A204.1 (cell line): ENCODE measurements around the gene SLC6A15.

ENCODE experiments used
- FAIRE-seq: peaks from 2 replicates; lab custom pipeline; 2012; peaks lifted over from hg19 to GRCh38; lab: Jason Lieb, UNC

SLC6A15 gene

DNA sequence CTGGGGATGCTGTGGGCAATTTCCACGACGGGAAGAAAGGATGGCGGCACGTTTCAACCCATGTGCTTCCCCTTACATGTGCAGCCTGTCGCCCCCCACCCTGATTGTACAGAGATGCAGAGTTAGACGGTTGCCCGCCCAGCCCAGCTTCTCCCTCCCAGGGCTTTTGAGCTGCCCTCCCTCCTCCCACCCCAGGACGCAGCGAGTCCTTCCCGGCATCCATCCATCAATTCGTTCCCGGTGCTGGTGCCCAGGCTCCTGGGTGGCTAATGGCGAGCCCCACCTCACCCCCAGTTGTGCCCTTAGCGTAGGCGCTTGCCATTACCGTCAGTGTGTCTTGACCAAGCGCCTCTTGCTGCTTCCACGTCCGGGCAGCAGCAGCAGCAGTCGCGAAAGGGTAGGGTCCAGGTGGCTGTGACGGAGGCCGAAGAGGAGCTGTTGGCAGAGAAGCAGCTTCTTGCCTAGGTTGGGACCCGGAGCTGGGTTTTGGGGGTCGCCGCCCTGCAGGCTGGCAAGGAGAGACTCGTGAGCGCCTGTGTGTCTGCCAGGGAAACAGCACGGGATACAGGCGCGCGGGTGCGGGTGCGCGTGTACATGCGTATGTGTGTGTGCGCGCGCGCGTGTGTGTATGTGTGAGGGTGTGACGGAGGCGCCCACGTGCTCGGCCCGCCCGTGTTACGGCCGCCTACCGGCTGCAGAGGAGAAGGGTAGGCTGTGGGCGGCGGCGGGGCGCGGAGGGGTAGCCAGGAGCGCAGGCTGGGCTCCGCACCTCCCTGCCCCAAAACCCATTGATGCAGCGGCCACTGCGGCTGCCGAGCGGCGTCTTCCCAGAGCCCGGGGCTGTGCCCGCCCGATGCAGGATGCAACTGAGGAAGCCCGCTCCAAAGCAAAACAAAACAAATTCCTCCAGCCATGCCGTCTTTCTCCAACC is at the start of gene SLC6A15:
Gene SLC6A15, minus strand, starts transcription at position 602 of the 931 bp plus-strand sequence. CDS start 20,679 bp downstream, outside the sequence.
- no peak for FAIRE-seq

DNA sequence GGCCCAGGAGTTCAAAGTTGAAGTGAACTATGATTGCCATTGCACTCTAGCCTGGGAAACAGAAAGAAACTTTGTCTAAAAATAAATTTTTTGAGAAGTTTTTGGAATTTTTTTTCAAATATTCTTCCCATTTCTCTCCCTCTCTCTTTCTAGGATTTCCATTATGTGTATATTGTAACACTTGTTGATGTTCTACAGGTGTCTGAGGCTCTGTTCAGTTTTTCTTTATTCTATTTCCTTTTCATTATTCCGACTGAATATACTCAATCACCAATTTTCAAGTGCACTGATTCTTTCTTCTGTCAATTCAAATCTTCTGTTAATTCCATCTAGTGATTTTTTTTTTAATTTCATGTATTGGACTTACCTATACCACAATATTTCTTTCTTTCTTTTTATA is 48.3 kb upstream of the SLC6A15 start:
- FAIRE-seq = no peak

DNA sequence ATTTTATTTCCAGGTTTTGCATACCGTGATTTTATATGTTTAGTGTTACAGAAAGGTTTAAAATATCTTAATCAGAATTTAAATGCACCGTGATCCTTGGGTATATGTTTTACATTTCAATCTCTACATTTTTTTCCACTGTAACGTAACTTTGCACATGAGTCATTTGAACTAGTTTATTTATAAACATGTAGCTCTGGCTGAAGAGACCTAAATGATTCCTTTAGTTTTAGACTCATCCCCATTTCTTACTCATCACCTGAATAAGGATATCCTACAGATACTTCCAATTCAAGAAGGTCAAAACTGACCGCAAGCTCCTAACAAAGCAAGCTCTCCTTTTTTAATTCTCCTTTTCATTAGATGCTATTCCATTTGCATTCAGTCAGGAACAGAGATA is 42.7 kb upstream of the SLC6A15 start:
- no peak for FAIRE-seq

DNA sequence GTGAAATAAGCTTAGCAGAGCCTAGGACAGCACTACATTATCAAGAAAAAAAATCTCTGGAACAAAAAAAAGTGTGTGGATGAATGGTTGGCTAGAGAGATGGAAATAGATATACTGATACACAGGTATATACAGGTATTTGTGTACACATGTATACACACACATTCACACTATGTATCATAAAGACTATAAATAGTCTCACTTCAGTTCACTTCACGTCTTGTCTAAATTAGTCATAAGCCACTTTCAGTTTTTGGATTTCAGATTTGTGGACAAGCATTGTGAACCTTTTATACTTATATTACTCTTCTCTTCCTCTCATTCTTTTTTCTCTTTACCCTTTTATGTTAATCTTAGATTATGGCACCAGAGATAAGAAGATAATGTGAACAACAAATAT is 41.8 kb upstream of the SLC6A15 start:
- FAIRE-seq = no peak

DNA sequence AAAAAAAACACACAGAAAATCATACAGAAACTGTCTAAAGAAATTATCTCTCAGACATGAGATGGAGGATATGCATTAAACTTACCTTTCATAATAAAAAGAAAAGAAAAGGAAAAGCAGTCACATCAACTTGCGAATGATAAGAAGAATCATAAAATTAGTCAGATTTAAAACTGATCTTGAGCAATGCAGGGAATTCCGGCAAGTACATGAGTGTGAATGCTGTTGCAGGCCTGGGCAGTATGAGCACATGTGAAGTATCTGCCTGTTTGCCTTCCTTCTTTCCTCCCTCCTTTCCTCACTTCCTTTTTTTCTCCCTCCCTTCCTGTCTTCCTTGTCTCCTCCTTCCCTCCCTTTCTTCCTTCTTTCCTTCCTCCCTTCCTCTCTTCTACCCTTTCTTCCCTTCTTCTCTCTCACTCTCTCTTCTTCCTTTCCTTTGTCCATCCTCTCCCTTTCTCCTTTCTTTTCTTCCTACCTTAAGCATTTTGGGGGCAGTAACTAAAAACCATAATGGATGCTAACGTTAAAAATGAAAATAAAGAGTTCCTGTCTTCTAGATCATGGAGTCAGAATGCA is 38.5 kb upstream of the SLC6A15 start:
- FAIRE-seq = no peak

DNA sequence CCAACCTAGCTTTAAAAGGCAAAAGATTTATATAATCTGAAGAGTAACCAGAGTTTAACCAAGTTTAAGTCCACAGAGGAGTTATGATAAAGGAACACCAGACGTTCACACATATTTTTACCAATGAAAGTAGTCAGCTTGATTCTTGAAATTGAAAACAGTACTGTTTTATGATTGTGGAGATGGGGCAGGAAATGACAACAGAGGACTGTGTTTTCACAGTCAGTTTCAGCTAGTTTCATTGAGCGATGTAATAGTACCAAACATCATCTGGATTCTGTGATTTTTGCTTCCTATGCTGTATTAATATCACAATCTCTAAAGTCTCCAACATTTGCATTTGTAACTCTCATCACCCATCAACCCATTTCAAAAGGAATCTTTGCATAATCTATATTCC is 34.2 kb upstream of the SLC6A15 start:
- no peak for FAIRE-seq

DNA sequence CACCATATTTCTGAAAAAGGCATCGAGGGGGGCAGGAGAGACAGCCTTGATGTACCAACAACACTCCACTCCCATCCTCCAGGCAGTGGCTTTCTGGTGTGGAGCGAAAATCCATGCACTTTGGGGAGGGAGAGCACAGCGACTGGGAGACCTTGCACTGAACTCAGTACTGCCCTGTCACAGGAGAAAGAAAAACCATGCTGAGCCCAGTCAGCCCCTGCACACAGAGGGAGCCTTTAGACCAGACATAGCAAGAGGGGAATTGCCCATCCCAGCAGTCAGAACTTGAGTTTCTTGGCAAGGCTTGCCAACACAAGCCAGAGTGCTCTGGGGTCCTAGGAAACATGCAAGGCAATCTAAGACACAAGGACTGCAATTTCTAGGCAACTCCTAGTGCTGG is 24.8 kb upstream of the SLC6A15 start:
- no peak for FAIRE-seq

DNA sequence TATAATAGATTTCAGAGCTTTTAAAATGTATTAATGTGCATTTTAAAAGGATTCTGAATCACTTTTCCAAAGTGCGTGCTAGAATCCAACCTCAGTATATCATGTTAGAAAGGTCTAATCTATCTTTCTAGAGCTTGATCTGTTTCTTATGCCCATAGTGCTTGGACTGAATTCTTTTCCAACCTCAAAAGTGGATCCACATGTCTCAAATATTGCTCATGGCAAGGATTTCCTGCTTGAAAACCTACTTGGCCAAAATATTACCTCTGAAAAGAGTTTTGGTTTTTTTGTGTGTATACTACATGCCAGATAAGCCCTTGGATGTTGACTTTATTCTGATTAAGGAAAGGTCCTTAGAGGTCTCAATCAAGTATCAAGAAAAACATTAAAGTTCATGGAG is 16.9 kb upstream of the SLC6A15 start:
- no peak for FAIRE-seq

DNA sequence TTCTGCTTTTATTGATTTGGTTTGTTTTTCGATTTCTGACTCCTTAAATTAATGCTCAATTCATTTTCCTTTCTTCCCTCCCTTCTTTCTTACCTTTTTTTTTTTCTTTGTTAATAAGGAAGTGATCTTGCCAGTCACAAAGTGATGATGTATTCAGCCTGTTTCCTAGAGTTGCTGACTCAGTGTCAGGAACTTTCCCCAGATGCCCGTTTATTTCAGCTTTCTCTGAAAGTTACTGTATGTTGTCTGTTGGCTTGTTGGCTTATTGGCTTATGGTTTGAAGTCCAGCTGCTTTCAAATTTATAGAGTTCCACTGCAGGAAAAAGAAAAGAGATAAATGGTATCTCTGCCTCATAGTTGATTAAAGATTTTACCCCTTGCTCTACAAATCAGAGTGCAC is 12.4 kb upstream of the SLC6A15 start:
- no peak for FAIRE-seq

DNA sequence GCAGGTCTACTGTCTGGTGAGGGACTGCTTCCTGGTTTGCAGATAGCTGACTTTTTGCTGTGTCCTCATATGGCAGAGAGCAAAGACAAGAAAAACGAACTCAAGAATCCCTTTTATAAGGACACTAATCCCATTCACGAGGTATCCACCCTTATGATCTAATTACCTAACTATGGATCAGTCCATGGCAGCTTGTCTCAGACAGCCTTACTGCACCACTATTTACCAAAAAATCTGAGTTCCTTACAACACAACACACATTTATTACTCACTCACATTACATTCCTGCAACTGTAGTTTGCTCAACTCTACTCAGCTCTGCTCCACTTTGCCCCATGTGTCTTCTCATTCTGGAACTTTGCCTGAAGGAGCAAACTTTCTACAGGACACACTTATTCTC is 10.1 kb upstream of the SLC6A15 start:
- no peak for FAIRE-seq

DNA sequence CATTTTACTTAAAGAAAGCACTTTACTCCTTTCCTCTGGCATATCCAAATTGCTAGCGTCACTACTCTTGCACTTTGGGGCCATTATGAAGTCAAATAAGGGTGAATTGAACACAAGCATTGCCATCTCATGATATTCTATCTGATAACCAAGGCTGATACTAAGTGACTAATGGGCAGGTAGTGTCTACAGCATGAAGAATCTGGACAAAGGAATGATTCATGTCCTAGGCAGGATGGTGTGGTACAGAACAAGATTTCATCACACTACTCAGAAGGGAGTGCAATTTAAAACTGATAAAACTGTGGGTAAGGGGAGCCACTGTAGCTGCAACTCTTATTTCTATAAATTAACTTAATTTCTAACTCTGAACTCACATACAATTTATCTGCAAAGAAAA is 7.7 kb upstream of the SLC6A15 start:
- FAIRE-seq = no peak

DNA sequence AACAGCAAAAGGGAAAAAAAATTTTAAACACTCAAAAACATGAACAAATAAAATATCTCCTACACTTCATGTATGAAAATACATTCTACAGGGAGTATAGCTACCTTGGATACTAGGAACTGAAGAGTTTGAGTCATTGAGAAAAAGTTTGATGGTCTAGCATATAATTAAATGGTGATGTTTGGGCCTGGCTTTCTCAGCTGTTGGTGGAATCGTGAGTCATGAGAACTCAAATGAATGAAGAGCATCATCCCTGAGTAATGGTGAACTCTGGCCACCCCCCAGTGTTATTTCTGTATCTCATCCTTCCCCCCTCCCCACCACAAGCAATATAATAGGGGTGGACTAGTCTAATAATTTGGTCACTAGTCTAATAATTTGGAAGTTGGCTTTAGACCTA is 6.7 kb upstream of the SLC6A15 start:
- FAIRE-seq = no peak

DNA sequence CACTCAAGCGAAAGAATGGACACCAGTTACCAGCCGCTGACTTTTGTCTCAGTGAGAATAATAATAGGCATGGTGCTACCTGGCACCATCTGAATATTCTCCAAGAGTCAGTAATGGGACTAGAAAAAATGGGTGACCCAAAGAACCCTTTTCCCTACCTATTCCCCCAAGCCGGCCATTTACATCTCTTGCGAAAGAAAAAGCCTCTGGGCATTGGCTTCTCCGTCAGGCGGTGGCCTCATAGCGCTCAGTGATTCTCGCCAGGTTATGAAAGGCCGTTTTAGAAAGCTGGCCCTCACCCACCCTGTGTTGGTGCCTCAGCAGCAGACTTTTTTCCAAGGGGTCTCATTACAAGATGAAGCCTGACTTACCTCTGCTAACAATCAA is 523 bp upstream of the SLC6A15 start:
- no peak for FAIRE-seq

DNA sequence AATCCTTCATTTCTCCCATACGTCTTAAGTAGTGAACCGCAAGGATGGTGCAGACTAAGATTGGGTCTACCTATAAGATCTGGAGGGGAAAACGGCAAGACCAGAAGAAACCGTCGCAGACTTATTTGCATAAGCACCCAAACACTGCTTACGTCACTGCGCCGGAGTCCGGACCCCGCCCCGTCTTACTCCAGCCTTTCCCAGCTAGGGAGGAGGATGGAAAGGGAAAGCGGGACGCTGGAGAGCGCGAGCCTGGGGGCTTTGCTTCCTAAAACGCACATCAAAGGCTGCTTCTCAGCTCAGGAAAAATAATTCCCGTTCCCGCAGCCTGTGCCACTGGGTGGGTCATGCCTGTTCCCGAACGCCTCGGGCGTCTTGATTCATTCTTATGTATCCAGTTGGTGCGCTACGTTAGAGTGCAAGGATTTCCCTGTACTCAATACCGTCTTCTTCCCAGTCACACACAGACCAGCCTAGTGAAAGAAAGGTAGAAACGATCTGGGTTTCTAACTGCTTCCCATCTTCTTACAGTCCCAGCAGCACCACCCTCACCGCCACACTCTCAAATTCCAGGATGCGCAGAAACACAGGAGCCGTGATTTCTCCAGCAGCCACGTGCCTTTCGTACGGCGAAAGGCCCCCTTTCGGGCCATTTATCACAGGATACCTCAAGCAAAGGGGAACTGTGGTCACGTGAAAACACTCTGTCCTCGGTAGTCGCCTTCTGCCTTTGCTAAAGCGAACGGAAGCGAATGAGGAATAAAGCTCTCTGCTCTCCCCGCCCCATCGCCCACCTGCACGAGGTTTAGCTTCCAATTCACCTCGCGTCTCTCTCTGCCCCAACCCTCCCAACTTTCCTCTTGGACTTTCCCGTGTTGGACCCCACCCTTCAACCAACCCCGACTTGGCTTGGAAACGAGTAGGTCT is 1.1 kb downstream of the SLC6A15 start:
- FAIRE-seq = no peak

DNA sequence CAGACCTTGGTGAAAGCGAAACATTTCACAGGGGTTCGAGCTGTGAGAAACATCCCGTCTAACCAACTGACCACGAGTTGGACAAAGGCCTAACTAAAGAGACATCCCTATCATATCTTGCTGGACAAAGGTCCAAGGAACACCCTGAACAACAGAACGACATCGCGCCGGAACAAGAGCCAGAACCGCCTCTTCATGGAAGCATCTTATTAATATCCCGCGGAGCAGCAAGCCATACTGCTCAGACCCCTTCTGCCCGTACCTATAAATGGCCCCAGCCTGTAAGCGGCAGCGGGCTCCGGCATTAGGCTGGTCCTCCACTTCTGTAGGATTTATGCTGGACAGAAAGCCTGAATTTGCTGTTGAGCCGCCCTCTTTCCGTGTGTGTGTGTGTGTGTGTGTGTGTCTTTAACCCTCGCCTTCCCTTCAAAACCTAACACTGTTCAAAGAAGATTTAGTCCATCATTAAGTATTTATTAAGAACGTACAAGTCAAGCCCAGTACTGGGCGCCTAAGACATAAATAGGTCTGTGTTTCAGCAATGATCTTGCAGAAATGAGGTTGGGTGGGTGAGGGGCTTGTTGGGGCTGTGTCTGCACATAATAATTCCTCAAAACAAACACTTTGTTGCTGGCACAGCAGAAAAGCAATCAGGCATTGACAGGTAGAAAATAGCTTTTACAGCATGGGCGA is 1.9 kb downstream of the SLC6A15 start:
- no peak for FAIRE-seq

DNA sequence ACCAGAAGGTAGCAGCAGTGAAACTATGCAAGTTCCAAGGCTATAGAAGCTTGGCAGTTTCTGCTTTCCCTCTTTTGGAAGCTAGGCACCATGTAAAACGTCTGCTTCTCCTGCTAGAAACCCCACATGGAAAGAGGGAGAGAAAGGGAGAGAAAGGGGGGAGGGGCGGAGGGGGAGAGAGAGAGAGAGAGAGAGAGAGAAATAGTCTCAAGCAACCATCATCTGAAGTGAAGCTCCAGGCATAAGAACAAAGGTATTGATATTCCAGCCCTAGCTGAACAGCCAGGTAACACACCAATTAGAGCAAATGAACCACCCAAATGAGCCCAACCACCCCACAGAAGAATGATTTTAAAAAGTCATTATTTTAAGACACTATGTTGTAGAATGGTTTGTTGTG is 8.5 kb downstream of the SLC6A15 start:
- no peak for FAIRE-seq

DNA sequence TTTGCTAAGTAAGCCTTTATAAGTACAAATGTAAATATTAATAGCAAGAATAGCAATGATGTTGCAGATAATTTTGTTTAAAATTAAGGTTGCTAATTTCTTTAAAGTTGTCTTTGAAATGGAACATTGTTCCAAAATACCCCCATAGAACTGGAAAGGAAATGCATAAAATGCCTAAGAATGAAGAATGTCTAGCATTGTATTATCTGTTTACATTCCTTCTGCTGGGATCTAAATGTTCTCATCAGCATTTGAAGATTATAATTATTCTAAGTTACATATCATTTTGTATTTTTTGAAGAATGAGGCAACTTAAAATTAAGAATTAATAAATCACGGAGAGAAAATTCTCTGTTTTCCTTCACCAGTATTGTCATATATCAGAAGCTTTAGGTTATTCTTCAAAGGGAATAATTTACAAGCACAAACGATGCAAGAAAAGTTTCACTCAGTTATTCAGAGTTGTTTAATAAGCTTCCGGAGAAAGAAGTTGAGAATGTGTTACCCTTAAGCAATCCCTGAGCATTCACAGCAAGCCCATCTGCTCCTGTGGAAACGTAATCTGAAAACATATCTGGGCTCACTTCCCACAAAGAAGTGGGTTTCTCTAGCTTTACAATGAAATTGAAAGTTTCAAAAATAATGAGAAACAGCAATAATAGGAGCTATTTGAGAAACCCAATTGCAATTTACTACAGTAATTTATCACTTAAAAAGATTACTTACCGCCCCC is 21.3 kb downstream of the SLC6A15 start:
- FAIRE-seq = no peak

DNA sequence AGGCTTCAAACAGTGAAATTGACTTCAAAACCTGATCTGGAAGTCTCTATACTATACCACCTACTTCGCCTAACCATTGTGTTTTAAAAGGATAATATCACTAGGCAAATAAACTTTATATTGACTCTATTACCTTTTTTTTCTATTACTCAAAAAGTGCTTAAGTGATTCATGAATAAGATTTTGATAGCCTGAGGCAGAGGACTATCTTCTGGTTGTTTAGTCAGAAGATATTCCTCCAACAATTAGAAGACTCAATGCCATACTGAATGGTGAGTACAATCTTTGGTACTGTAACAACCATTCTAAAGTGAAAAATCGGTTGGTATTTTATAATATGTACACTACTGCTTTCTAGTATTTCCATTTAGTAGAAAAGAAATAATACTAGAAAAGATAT is 22.8 kb downstream of the SLC6A15 start:
- FAIRE-seq = no peak

DNA sequence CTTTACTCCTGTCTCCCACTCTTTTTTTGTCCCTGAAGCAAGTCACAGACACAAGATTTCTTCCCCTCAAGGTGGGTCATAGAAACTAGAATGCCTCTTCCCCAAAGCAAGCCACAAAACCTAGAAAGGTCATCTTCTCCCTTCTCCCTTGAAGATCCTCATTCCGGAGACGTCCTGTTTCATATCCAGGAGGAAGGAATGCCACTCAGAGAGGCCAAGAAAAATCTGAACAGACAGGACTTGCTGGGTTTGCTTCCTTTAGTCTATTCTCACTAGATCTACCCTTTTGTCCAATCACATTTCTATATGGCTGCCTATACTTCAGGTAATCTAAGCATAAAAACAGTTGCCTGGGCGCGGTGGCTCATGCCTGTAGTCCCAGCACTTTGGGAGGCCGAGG is 23.7 kb downstream of the SLC6A15 start:
- no peak for FAIRE-seq

DNA sequence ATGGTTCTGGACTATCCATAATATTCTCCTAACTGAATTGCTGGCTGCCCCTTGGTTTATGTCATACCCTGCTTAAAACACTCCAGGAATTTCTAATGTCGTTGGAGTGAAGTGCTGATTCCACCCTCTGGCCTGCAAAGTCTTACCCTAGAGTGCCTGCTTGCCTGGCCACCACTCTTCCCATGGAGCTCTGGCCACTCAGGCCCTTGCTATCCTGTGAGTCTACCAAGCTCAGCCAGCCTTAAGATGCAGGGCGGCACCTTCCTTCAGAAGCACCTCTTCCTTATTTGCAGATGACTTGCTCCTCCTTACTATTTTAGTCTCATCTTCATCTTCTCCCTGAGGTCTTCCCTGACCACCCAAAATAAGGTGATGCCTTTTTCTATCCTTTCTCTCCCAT is 35.3 kb downstream of the SLC6A15 start:
- no peak for FAIRE-seq

DNA sequence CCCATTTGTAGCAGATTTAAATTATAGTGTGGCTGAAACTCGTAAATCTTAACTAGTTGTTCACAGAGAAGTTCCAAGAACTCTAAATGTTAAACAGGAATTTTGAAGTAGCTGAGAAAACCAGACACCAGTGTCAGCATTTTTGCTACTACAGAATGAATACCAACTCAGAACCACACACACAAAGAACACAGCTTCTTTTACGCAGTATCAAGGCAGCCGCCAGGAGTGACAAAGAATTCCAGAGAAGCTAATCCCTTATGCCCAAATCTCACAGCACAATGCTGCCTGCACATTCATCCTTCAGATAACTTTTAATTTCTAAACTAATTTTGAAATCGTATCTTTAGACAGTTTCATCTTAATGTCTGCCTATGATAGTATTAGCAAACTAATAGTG is 37.4 kb downstream of the SLC6A15 start:
- no peak for FAIRE-seq

DNA sequence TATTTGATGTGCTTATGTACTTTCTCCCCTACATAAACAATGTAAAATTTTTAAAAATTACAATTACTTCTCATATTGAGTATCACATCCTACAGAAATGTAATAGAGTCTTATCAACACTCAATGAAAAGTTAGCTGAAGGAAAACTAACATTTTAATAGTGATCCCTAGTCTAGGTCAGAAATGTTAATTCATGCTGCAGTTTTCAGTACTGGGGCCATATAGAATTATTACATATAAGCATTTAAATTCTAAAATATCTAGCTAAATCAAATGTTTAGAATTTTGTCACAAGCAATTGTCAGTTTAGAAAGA is 37.8 kb downstream of the SLC6A15 start:
- FAIRE-seq = no peak
